ENCODE measurements around the gene IRAK1.

DNA sequence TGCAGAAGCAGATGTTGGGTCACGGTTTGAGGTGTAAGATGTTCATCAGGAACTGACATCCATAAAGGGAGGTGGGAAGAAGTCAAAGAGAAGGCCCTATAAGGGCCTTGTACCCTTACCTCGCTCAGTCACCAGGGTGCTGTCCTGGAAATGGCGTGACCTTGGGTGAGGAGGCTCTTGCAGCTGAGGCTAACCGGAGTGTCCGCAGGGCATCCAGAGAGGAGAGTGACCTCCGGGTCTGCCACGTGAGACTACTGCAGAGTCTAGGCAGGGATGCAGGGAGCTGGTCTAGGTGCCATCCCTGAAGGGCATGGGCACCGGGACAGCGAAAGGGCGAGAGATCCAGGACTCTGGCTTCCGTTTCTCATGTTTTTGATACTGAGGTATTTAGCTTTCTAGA, 28.7 kb upstream of the IRAK1 start:
- TF ChIP-seq POLR2AphosphoS5 (IDR thresholded peaks at IDR 0.05; ENCODE audit: low read depth, low read length) (no peak), POLR2A (IDR thresholded peaks at IDR 0.05; ENCODE audit: low read depth, low read length) (no peak)
